K562 (cell line): ENCODE data around the gene SMAD3. TPM values are rescaled to one million over a fixed set of nuclear protein-coding genes. Genes with fewer than 3 reads are reported as not detected.
A peak's percentile ranks its signal among the peaks of the same experiment; 100 is the strongest.

ENCODE experiments used
- CBFA2T2 ChIP-seq: fragments of 450-650 bp; conservative IDR thresholded peaks from 2 replicates; pipeline ENCODE4 v1.6.1; 2017; ENCODE audit warnings: mild to moderate bottlenecking
- CBFA2T3 ChIP-seq: fragments of 450-650 bp; IDR thresholded peaks from 2 replicates; pipeline ENCODE4 v1.6.1; 2017
- CCNT2 ChIP-seq: IDR thresholded peaks from 2 replicates; pipeline ENCODE4 v1.6.1; 2011; ENCODE audit warnings: borderline replicate concordance, low read depth, mild to moderate bottlenecking, moderate library complexity, mixed read lengths, low read length; ENCODE audit not compliant: insufficient read length; ENCODE audit errors: extremely low read depth
- CHD2 ChIP-seq: IDR thresholded peaks from 2 replicates; pipeline ENCODE4 v1.6.1; 2011; ENCODE audit warnings: low read depth, low read length
- EHMT2 ChIP-seq: fragments of 450-650 bp; IDR thresholded peaks from 2 replicates; pipeline ENCODE4 v1.6.1; 2018; ENCODE audit warnings: antibody characterized with exemption
- FIP1L1 ChIP-seq: fragments of 200-400 bp; formaldehyde crosslinking; IDR thresholded peaks from 2 replicates; pipeline ENCODE4 v1.6.1; 2018; ENCODE audit warnings: mild to moderate bottlenecking, low read depth, low read length; ENCODE audit not compliant: poor library complexity, severe bottlenecking
- FOXJ3 ChIP-seq: sonication (generic); formaldehyde crosslinking; IDR thresholded peaks from 2 replicates; pipeline ENCODE4 v1.4.0; 2020; ENCODE audit warnings: mild to moderate bottlenecking, missing genetic modification reagents
- IRF9 ChIP-seq: fragments of 450-650 bp; IDR thresholded peaks from 2 replicates; pipeline ENCODE4 v1.6.1; 2016; ENCODE audit warnings: missing biosample characterization, missing genetic modification characterization
- KDM5B ChIP-seq: fragments of 200-600 bp; sonication (generic); IDR thresholded peaks from 2 replicates; pipeline ENCODE4 v1.6.1; 2012; ENCODE audit warnings: low read depth, mild to moderate bottlenecking, moderate library complexity, low read length, control low read depth, inconsistent platforms; ENCODE audit not compliant: insufficient replicate concordance
- PTRF ChIP-seq: fragments of 450-650 bp; IDR thresholded peaks from 2 replicates; pipeline ENCODE4 v1.6.1; 2016; ENCODE audit warnings: mild to moderate bottlenecking, missing genetic modification characterization, missing compliant biosample characterization
- RNF2 ChIP-seq: sonication (generic); IDR thresholded peaks from 2 replicates; pipeline ENCODE4 v1.6.1; 2016
- SAP30 ChIP-seq: fragments of 200-600 bp; sonication (generic); IDR thresholded peaks from 2 replicates; pipeline ENCODE4 v1.6.1; 2012; ENCODE audit warnings: borderline replicate concordance, low read depth, mild to moderate bottlenecking, moderate library complexity, low read length, control low read depth, inconsistent platforms; ENCODE audit not compliant: insufficient read depth, poor library complexity, severe bottlenecking
- SP1 ChIP-seq: sonication (generic); formaldehyde crosslinking; IDR thresholded peaks from 2 replicates; pipeline ENCODE4 v1.8.1; 2022; ENCODE audit warnings: mild to moderate bottlenecking, missing genetic modification reagents
- TAF9B ChIP-seq: fragments of 450-650 bp; IDR thresholded peaks from 2 replicates; pipeline ENCODE4 v1.6.1; 2018; ENCODE audit warnings: mild to moderate bottlenecking; ENCODE audit not compliant: partially characterized antibody
- TBL1XR1 ChIP-seq, 2 experiments: IDR thresholded peaks; 2 replicates each; pipeline ENCODE4 v1.6.1; 2012; ENCODE audit warnings: improper control_type of control experiment in 2 of 2, low read length in 2 of 2, mild to moderate bottlenecking in 1 of 2
- THAP7 ChIP-seq: fragments of 250-450 bp; sonication (Bioruptor Pico); IDR thresholded peaks from 2 replicates; pipeline ENCODE4 v1.5.0; 2021
- TOE1 ChIP-seq, 2 experiments: fragments of 450-650 bp in 1 of 2; sonication (generic) in 1 of 2; formaldehyde crosslinking in 1 of 2; IDR thresholded peaks; 2 replicates each; pipeline versions ENCODE4 v1.7.1 to v1.8.0; 2016 to 2022; ENCODE audit warnings: borderline replicate concordance in 2 of 2, mild to moderate bottlenecking in 2 of 2, antibody characterized with exemption in 1 of 2, inconsistent platforms in 1 of 2, low read depth in 1 of 2, missing genetic modification reagents in 1 of 2, moderate library complexity in 1 of 2
- TRIM28 ChIP-seq: fragments of 450-650 bp; IDR thresholded peaks from 2 replicates; pipeline ENCODE4 v1.6.1; 2017
- ZC3H4 ChIP-seq: sonication (generic); formaldehyde crosslinking; IDR thresholded peaks from 2 replicates; pipeline ENCODE4 v1.9.0; 2021; ENCODE audit warnings: missing genetic modification reagents, borderline replicate concordance
- ZNF12 ChIP-seq: sonication (generic); formaldehyde crosslinking; IDR thresholded peaks from 2 replicates; pipeline ENCODE4 v1.4.0; 2020; ENCODE audit warnings: mild to moderate bottlenecking, missing genetic modification reagents
- ZNF143 ChIP-seq: sonication (generic); formaldehyde crosslinking; IDR thresholded peaks from 2 replicates; pipeline ENCODE4 v1.9.0; 2022; ENCODE audit warnings: mild to moderate bottlenecking, missing genetic modification reagents
- ZNF282 ChIP-seq: sonication (generic); formaldehyde crosslinking; IDR thresholded peaks from 2 replicates; pipeline ENCODE4 v1.8.1; 2023; ENCODE audit warnings: missing genetic modification reagents
- ZNF785 ChIP-seq: fragments of 250-450 bp; sonication (Bioruptor Pico); IDR thresholded peaks from 2 replicates; pipeline ENCODE4 v1.4.0; 2020; ENCODE audit warnings: mild to moderate bottlenecking
- polyA plus RNA-seq, 8 experiments: library from polyadenylated mRNA; depleted of rRNA in 4 of 8; stranded (reverse) in 5 of 8; unstranded in 3 of 8; fragments of >200 nt; fragmentation: Nextera tagmentation in 2 of 8; fragmentation: Illumina TruSeq in 1 of 8; extraction: Ambion mirVana in 2 of 8; extraction: Trizol in 1 of 8; gene quantifications; 2 replicates each; pipeline versions ENCODE4 v1.2.1 to v1.2.3, GENCODE V29; 2011 to 2014; ENCODE audit warnings: inconsistent platforms in 1 of 8, missing spikeins in 1 of 8
- total RNA-seq, 7 experiments: library from RNA; depleted of rRNA in 6 of 7; stranded (reverse); fragments of >200 nt in 6 of 7; fragmentation: Illumina TruSeq in 2 of 7; extraction: Trizol in 2 of 7; gene quantifications; 2 replicates each; pipeline versions ENCODE4 v1.2.1 to v1.2.3, GENCODE V29; 2011 to 2021; ENCODE audit warnings: low replicate concordance in 1 of 7
- TF ChIP-seq, protein P1 (sequence below): sonication (generic); formaldehyde crosslinking; IDR thresholded peaks from 2 replicates; pipeline ENCODE4 v1.8.1; 2023; ENCODE audit warnings: mild to moderate bottlenecking, missing genetic modification reagents, moderate library complexity
- TF ChIP-seq, protein P2 (sequence below): sonication (generic); formaldehyde crosslinking; IDR thresholded peaks from 2 replicates; pipeline ENCODE4 v1.8.0; 2022; ENCODE audit warnings: mild to moderate bottlenecking, missing genetic modification reagents

The SMAD3 gene
- total and polyA plus RNA-seq, 9 of the 15 experiments (the other 6 are each of a cell fraction or from before 2014, with no cell fraction given): 4.3 to 39.2 (median 11.1) TPM

DNA sequence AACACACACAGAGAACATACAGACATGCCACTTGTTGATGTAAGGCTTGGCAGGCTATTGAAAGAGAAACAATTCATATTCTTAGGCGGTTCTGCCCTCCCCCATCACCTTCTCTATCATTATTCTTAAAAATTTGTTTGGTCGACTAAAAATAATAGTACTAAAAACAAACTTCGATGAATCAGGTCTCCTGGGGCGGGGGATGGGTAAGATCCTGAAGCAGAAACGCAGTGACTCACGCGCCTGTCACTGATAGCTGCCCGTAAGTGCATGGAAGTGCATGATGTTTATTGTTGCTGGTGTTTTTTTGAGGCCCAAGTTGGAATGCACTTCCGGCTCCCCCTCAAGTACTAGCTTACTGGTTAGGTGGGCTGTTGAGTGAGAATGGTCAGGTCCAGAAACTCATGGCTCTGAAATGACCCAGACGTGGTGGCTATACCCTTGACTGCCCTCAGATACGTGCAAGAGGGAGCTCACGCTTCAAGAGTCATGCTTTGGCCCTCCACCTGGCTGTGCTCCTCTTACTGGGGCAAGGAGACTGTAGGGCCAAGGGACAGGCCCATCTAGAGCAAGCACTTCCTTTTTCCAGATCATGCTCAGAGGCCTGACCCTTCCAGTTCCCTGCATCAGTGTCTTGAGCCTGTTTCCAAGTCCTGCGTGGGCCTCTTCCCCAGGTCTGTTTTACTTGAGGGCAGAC, 10.9 kb downstream of the SMAD3 start (continued):
- TF ChIP-seq, protein P1, sequence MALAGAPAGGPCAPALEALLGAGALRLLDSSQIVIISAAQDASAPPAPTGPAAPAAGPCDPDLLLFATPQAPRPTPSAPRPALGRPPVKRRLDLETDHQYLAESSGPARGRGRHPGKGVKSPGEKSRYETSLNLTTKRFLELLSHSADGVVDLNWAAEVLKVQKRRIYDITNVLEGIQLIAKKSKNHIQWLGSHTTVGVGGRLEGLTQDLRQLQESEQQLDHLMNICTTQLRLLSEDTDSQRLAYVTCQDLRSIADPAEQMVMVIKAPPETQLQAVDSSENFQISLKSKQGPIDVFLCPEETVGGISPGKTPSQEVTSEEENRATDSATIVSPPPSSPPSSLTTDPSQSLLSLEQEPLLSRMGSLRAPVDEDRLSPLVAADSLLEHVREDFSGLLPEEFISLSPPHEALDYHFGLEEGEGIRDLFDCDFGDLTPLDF (CRISPR knock-in tag): no peak
- peak; percentile 58; the same call in 1 of the 2 replicates for TF ChIP-seq EHMT2
- 0 out of 2 replicates have a peak, but pooled peaks have one; percentile 32 for TF ChIP-seq SP1 (CRISPR knock-in tag)
- TF ChIP-seq ZNF12 (CRISPR knock-in tag): 0 out of 2 replicates have a peak, but pooled peaks have one; percentile 53
- TF ChIP-seq, protein P2, sequence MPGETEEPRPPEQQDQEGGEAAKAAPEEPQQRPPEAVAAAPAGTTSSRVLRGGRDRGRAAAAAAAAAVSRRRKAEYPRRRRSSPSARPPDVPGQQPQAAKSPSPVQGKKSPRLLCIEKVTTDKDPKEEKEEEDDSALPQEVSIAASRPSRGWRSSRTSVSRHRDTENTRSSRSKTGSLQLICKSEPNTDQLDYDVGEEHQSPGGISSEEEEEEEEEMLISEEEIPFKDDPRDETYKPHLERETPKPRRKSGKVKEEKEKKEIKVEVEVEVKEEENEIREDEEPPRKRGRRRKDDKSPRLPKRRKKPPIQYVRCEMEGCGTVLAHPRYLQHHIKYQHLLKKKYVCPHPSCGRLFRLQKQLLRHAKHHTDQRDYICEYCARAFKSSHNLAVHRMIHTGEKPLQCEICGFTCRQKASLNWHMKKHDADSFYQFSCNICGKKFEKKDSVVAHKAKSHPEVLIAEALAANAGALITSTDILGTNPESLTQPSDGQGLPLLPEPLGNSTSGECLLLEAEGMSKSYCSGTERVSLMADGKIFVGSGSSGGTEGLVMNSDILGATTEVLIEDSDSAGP (CRISPR knock-in tag): no peak
- no peak for TF ChIP-seq FOXJ3
- no peak for TF ChIP-seq KDM5B
- TF ChIP-seq ZNF143 (CRISPR knock-in tag): no peak; the same call in 1 of the 2 replicates
- TF ChIP-seq SAP30: no peak
- TF ChIP-seq RNF2: peak; percentile 78; the same call in 1 of the 2 replicates
- peak; percentile 46 for TF ChIP-seq CBFA2T2
- no peak for TF ChIP-seq THAP7 (CRISPR knock-in tag)
- TF ChIP-seq ZNF785 (CRISPR knock-in tag): no peak
- TF ChIP-seq TRIM28: no peak
- no peak for TF ChIP-seq ZNF282 (CRISPR knock-in tag)
- TF ChIP-seq CHD2: no peak; the same call in 1 of the 2 replicates
- peak; percentile 79 for TF ChIP-seq CBFA2T3
- 0 out of 2 replicates have a peak, but pooled peaks have one; percentile 54 for TF ChIP-seq TOE1 (IDR thresholded peaks at IDR 0.05; ENCODE audit: borderline replicate concordance)
- TF ChIP-seq TOE1 (CRISPR knock-in tag; IDR thresholded peaks at IDR 0.05; ENCODE audit: borderline replicate concordance, low read depth): no peak
- no peak for TF ChIP-seq PTRF (tag)
- TF ChIP-seq ZC3H4 (CRISPR knock-in tag): no peak
- peak in 1 of 2 experiments; percentile 48; a peak in 1 of 4 replicates for TF ChIP-seq TBL1XR1 (IDR thresholded peaks at IDR 0.05; ENCODE audit: low read length in 2 of 2)
- TF ChIP-seq CCNT2: no peak
- no peak for TF ChIP-seq TAF9B
- no peak for TF ChIP-seq IRF9 (tag)
- no peak for TF ChIP-seq FIP1L1
